Prostate gland (tissue), 2 donors: ENCODE results near the gene PDE6C. TPM values are rescaled to one million over a fixed set of nuclear protein-coding genes. Genes with fewer than 3 reads are reported as not detected.

Experiments
- DNase-seq: peaks from one replicate; pipeline ENCODE4 v3.0.0-alpha.2; 2019; ENCODE audit warnings: low spot score
- H3K27ac ChIP-seq, 2 donors: fragments of 200-600 bp; sonication (generic); 2 replicates each; pipeline ENCODE4 v1.5.1; 2017 to 2019
- H3K27me3 ChIP-seq: fragments of 200-600 bp; sonication (generic); replicated peaks from 2 replicates; pipeline ENCODE4 v1.5.1; 2019; ENCODE audit not compliant: insufficient read depth
- H3K36me3 ChIP-seq, 2 donors: fragments of 200-600 bp; sonication (generic); 1 replicate in 1 of 2; 2 replicates in 1 of 2; pipeline versions ENCODE4 v1.5.1 to v1.8.1; 2017 to 2019
- H3K4me1 ChIP-seq: fragments of 200-600 bp; sonication (generic); replicated peaks from 2 replicates; pipeline ENCODE4 v1.5.1; 2019
- H3K4me3 ChIP-seq, 2 donors: fragments of 200-600 bp; sonication (generic); 2 replicates each; pipeline ENCODE4 v1.5.1; 2017 to 2019
- H3K9me3 ChIP-seq: fragments of 200-600 bp; sonication (generic); 2 replicates; pipeline ENCODE4 v1.5.1; 2017
- CTCF ChIP-seq, 4 experiments: fragments of 200-600 bp in 2 of 4; fragments of 450-650 bp in 2 of 4; sonication (generic) in 2 of 4; IDR thresholded peaks; 1 replicate in 3 of 4; 2 replicates in 1 of 4; pipeline ENCODE4 v1.5.1; 2016 to 2019; ENCODE audit warnings: antibody characterized with exemption in 4 of 4, mild to moderate bottlenecking in 2 of 4, moderate library complexity in 2 of 4
- POLR2A ChIP-seq: fragments of 450-650 bp; IDR thresholded peaks from one replicate; pipeline ENCODE4 v1.6.1; 2016; ENCODE audit warnings: antibody characterized with exemption, mild to moderate bottlenecking
- POLR2AphosphoS5 ChIP-seq: sonication (generic); formaldehyde crosslinking; IDR thresholded peaks from one replicate; pipeline ENCODE4 v1.6.1; 2017; ENCODE audit warnings: antibody characterized with exemption
- whole genome bisulfite sequencing: methylation state at CpG from one replicate; pipeline ENCODE4 v1.1.5; 2018; 5-methylcytosine and 5-hydroxymethylcytosine counted together
- intact Hi-C: fragments of 100-400 bp; cut with DNase I; formaldehyde crosslinking; loops from one replicate; pipeline ENCODE4 v1.14.2; 2022
- total RNA-seq, 2 donors: library from RNA; depleted of rRNA; stranded (reverse); fragments of >200 nt; gene quantifications; one replicate each; pipeline ENCODE4 v1.1.0, GENCODE V29; 2016

Gene PDE6C
- total RNA-seq, 2 donors from 2014 or later: not detected

GRCh38 chr10:93614101-93614825 is 1.9 kb downstream of the PDE6C start:
- H3K36me3 ChIP-seq: no peaks in the 10 kb centered on the region
- H3K4me1 ChIP-seq: no peaks in the 10 kb centered on the region
- 75% methylated on average over 7 of the region's 7 CpGs for WGBS
- no peaks in the 10 kb centered on the region for H3K9me3 ChIP-seq
- H3K27me3 ChIP-seq: no peaks in the 10 kb centered on the region
- no peak overlapping the region for H3K27ac ChIP-seq
- intact Hi-C loops: no loop called here
- DNase-seq: no peak
- no peak for TF ChIP-seq POLR2A
- TF ChIP-seq CTCF (IDR thresholded peaks at IDR 0.05): no peak
- no peak for TF ChIP-seq POLR2AphosphoS5
- H3K4me3 ChIP-seq: no peak overlapping the region

- no peak overlapping the region for H3K4me3 ChIP-seq
- intact Hi-C loops: no loop called here
- H3K27me3 ChIP-seq: no peaks in the 10 kb centered on the region
- H3K9me3 ChIP-seq: no peaks in the 10 kb centered on the region
- H3K4me1 ChIP-seq: no peaks in the 10 kb centered on the region
- DNase-seq: no peak
- 80% methylated on average over 9 of the region's 9 CpGs for WGBS
- H3K36me3 ChIP-seq: no peaks in the 10 kb centered on the region
- no peak for TF ChIP-seq POLR2AphosphoS5
- no peak for TF ChIP-seq POLR2A
- no peak for TF ChIP-seq CTCF (IDR thresholded peaks at IDR 0.05)
- no peak overlapping the region for H3K27ac ChIP-seq
Observed at GRCh38 chr10:93615576-93616235, 3.4 kb downstream of the PDE6C start.

- no peak for DNase-seq
- Histone ChIP-seq H3K27ac (no peak overlapping the region), H3K27me3 (no peaks in the 10 kb centered on the region), H3K36me3 (no peaks in the 10 kb centered on the region), H3K4me1 (no peaks in the 10 kb centered on the region), H3K4me3 (no peak overlapping the region), H3K9me3 (no peaks in the 10 kb centered on the region)
- TF ChIP-seq POLR2AphosphoS5 (no peak), CTCF (IDR thresholded peaks at IDR 0.05) (no peak), POLR2A (no peak)
- intact Hi-C loops: no loop called here
- WGBS: 83% methylated on average over 7 of the region's 7 CpGs
Observed at GRCh38 chr10:93620925-93621324, 8.6 kb downstream of the PDE6C start.

GRCh38 chr10:93622942-93623341 is 10.6 kb downstream of the PDE6C start:
- Histone ChIP-seq H3K27me3 (no peaks in the 10 kb centered on the region), H3K4me3 (no peak overlapping the region), H3K9me3 (no peaks in the 10 kb centered on the region), H3K4me1 (no peaks in the 10 kb centered on the region), H3K27ac (no peak overlapping the region), H3K36me3 (no peaks in the 10 kb centered on the region)
- no peak for TF ChIP-seq POLR2AphosphoS5
- no peak for TF ChIP-seq CTCF (IDR thresholded peaks at IDR 0.05)
- no peak for TF ChIP-seq POLR2A
- no peak for DNase-seq
- 90% methylated on average over 1 of the region's 1 CpG for WGBS
- intact Hi-C loops: no loop called here

- 91% methylated on average over 4 of the region's 4 CpGs for WGBS
- Histone ChIP-seq H3K36me3 (no peaks in the 10 kb centered on the region), H3K9me3 (no peaks in the 10 kb centered on the region), H3K4me1 (no peaks in the 10 kb centered on the region), H3K27ac (no peak overlapping the region), H3K27me3 (no peaks in the 10 kb centered on the region), H3K4me3 (no peak overlapping the region)
- intact Hi-C loops: no loop called here
- TF ChIP-seq POLR2A (no peak), CTCF (IDR thresholded peaks at IDR 0.05) (no peak), POLR2AphosphoS5 (no peak)
- DNase-seq: no peak
Observed at GRCh38 chr10:93628858-93629257, 16.5 kb downstream of the PDE6C start.
